Stomach smooth muscle (tissue), 2 donors: Measurements from ENCODE around the gene KBTBD8.

ENCODE experiments used
- H3K27ac ChIP-seq: one replicate; pipeline ENCODE4 v1.7.0; 2013; ENCODE audit warnings: mild to moderate bottlenecking, low read length, inconsistent platforms
- H3K27me3 ChIP-seq, 2 donors: one replicate each; pipeline ENCODE4 v1.7.0; 2013; ENCODE audit warnings: low read length in 2 of 2; ENCODE audit not compliant: insufficient read depth in 2 of 2, control insufficient read depth in 1 of 2
- H3K36me3 ChIP-seq, 2 donors: one replicate each; pipeline ENCODE4 v1.7.0; 2013; ENCODE audit warnings: low read length in 2 of 2; ENCODE audit not compliant: control insufficient read depth in 2 of 2, insufficient read depth in 2 of 2
- H3K4me1 ChIP-seq: one replicate; pipeline ENCODE4 v1.7.0; 2013; ENCODE audit warnings: low read length; ENCODE audit not compliant: control insufficient read depth, insufficient read depth
- H3K4me3 ChIP-seq, 2 donors: one replicate each; pipeline ENCODE4 v1.7.0; 2013; ENCODE audit warnings: low read length in 2 of 2
- H3K9ac ChIP-seq, 2 donors: one replicate each; pipeline ENCODE4 v1.7.0; 2013; ENCODE audit warnings: low read length in 2 of 2, mild to moderate bottlenecking in 1 of 2
- H3K9me3 ChIP-seq, 2 donors: one replicate each; pipeline ENCODE4 v1.7.0; 2013; ENCODE audit warnings: low read length in 2 of 2; ENCODE audit not compliant: control insufficient read depth in 2 of 2
- donor health status: healthy.
- donor health status: Pancreatic carcinoma.

The KBTBD8 gene

DNA sequence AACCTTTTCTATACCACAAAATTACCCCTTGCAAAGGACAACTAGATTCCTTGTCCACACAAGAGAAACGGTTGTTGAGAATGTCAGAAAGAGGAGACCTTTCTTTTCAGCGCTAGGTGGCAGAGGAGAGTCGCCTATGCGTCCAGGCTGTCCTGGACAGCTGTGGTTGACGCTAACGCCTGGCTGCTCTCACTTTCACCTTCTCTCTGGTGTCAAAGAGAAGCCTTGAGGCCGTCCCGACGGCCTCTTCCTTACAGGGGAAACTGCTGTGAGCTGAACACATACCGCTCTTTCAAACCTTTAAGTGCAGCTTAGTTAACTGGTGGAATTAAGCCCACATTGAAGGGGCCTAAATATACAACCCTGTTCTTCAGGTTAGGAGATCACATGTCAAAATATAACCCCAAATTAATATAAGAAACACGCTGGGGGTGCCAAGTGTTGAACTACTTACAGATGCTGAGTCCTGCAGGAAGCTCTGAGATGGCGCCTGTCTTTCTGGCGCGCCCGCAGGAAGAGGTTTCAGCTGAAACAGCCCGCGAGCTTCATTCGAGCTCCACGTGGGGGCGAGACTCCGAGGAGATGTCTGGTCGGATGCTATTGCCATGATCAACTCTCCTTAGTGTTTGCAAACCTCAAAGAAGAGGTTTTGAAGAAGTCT is 26.1 kb upstream of the KBTBD8 start:
- peak overlapping the region; percentile 14 to 60 for H3K9ac ChIP-seq
- no peaks in the 10 kb centered on the region for H3K9me3 ChIP-seq
- H3K27me3 ChIP-seq, result no peaks in the 10 kb centered on the region
- peak overlapping the region; percentile 59 to 64 for H3K4me3 ChIP-seq
- H3K36me3 ChIP-seq, result no peaks in the 10 kb centered on the region
- H3K4me1 ChIP-seq, result peaks cover 4% of the 10 kb centered on the region
- no peak overlapping the region for H3K27ac ChIP-seq

DNA sequence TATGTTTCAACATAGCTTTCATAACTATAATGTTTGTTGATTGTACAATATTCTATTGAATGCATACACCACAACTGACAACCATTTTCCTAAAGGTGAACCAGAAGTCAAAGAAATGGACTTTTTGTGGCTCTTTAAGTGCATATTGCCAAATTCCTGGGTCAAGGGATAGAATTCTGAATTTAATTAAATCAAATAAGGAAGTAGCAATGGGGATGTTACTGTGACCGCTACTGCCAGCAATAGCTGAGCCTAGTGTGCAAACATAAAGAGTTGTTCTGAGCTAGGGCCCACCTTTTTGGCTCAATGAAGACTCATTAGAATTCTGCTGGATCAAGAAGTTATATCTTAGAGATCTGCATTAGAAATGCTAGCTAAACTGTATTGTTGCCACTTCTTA is 17.3 kb upstream of the KBTBD8 start:
- Histone ChIP-seq H3K4me3 (no peak overlapping the region), H3K36me3 (no peaks in the 10 kb centered on the region), H3K9me3 (no peaks in the 10 kb centered on the region), H3K27me3 (no peaks in the 10 kb centered on the region), H3K4me1 (no peaks in the 10 kb centered on the region), H3K27ac (no peak overlapping the region), H3K9ac (no peak overlapping the region)

DNA sequence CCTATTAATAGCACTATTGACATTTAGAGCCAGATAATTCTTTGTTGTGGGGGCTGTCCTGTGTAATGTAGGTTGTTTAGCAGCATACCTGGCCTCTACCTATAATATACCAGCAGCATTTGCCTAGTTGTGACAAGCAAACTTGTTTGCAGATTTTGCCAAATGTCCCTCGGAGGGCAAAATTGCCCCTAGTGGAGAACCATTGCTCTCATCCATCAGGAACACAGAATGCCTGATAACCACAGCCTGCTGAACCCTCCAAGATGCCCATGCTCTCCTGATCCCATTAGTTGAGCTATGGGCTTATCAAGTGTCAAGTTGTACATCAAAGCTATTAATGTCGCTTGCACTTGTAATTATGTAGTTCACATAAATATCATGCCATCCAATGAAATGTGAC is 15.0 kb upstream of the KBTBD8 start:
- H3K36me3 ChIP-seq, result no peaks in the 10 kb centered on the region
- H3K27me3 ChIP-seq, result no peaks in the 10 kb centered on the region
- no peak overlapping the region for H3K4me3 ChIP-seq
- no peak overlapping the region for H3K9ac ChIP-seq
- no peak overlapping the region for H3K27ac ChIP-seq
- H3K4me1 ChIP-seq, result no peaks in the 10 kb centered on the region
- H3K9me3 ChIP-seq, result no peaks in the 10 kb centered on the region

DNA sequence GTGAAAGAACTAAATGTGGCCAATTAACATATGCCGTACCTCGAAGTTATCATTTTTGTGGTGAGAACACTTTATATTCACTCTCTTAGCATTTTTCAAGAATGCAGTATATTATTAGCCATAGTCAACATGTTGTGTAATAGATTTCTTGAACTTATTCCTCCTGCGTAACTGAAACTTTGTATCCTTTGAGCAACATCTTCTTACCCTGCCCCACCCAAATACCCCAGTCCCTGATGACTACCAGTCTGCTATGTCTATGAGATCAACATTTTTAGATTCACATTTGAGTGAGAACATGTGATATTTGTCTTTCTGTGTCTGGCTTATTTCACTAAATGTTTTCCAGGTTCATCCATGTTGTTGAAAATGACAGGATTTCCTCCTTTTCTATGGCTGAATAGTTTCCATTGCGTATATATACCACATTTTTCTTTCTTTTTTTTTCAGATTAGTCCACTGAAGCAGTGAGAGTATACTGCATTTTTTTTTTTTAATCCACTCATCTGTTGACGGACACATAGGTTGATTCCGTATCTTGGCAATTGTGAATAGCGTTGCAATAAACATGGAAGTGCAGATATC is 12.7 kb upstream of the KBTBD8 start:
- Histone ChIP-seq H3K27me3 (no peaks in the 10 kb centered on the region), H3K4me1 (no peaks in the 10 kb centered on the region), H3K9me3 (no peaks in the 10 kb centered on the region), H3K27ac (no peak overlapping the region), H3K36me3 (no peaks in the 10 kb centered on the region), H3K4me3 (no peak overlapping the region), H3K9ac (no peak overlapping the region)

DNA sequence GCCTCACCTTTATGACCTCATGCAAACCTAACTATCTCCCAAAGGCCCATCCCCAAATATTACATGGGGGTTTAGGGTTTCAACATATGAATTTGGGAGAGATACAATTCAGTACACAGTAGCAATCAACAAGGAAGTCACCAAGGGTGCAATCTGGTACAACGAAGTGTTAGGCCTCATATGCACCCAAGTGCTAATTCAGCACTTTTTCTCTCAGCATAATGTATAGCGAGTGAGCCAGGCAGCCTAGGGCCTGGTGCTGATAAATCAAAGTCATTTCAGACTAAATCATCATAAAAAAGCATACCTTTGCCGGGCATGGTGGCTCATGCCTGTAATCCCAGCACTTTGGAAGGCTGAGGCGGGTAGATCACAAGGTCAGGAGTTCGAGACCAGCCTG is 11.7 kb upstream of the KBTBD8 start:
- Histone ChIP-seq H3K36me3 (no peaks in the 10 kb centered on the region), H3K9ac (no peak overlapping the region), H3K4me1 (no peaks in the 10 kb centered on the region), H3K9me3 (no peaks in the 10 kb centered on the region), H3K4me3 (no peak overlapping the region), H3K27ac (no peak overlapping the region), H3K27me3 (no peaks in the 10 kb centered on the region)

DNA sequence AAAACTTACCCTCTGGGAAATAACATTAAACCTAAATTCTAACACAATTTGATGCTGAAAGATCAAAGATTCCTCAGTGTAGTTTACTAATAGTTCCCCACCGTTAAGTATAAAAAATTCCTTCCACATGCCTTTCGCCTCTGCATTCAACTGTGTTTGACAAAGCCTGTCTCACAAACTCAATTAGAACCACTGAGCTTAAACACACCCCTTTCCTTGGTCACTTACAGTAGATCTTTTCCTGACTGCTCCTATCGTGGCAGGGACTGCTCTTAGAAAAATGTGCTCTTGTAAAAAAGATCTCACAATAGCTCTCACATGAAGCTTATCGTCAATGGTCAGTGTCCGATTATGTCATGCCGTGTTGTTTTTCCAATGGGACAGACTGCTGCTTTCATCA is 8.9 kb upstream of the KBTBD8 start:
- H3K9ac ChIP-seq, result no peak overlapping the region
- no peaks in the 10 kb centered on the region for H3K36me3 ChIP-seq
- H3K4me3 ChIP-seq, result no peak overlapping the region
- H3K27ac ChIP-seq, result no peak overlapping the region
- H3K9me3 ChIP-seq, result no peaks in the 10 kb centered on the region
- no peaks in the 10 kb centered on the region for H3K4me1 ChIP-seq
- no peaks in the 10 kb centered on the region for H3K27me3 ChIP-seq

DNA sequence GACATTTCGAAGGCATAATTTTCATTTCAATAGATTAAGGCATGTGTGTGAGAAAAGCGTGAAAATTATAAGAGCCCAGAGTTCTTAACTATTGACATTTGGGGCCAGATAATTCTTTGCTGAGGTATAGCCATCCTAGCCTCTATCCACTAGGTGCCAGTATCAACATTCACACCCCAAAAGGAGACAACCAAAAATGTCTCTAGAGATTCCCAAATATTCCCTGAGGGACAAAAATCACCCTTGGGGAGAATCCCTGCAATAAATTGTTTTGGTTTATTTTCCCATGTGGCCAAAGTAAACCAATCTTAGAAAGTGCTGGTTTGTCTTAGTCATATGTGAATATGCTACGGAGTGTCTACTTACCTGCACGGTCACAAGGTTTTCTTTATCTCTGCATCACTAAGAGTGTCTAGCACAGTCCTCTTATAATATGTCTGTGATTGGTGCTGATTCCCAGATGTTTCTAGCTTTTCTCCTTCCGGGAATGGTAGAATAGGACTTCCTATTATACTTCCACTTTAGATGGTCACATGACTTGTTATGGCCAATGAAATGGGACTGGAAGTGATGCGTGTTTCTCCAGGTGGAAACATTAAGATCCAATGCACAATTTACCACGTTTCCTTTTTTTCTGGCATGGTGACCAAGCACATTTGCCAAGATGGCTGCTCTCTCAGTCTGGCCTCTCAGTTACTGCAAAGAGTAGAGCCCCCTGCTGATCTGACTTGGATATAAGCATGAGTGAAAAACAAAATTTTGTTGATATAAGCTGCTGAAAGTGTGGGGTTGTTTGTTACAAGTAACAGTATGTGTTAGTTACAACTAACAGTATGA is 8.0 kb upstream of the KBTBD8 start:
- Histone ChIP-seq H3K36me3 (no peaks in the 10 kb centered on the region), H3K9me3 (no peaks in the 10 kb centered on the region), H3K27me3 (no peaks in the 10 kb centered on the region), H3K4me1 (no peaks in the 10 kb centered on the region), H3K9ac (no peak overlapping the region), H3K4me3 (no peak overlapping the region), H3K27ac (no peak overlapping the region)

DNA sequence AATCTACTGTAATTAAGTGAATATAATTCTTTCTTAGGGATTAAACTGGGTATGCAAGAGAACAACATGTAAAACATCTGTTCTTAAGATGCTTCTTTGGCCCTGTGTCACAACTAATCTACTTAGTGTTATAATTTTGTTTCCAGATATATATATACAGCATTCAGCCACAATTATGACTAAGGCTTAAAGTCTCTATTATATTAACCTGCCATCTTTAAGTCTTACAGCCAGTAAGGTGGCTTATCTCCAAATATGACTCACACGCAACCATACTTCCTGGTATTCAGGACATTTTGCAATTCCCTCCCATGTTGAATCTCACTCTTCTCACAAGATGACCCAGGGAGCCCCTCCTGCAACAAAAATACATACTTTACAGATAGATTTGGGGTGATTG is 6.6 kb upstream of the KBTBD8 start:
- Histone ChIP-seq H3K9ac (no peak overlapping the region), H3K36me3 (no peaks in the 10 kb centered on the region), H3K4me3 (no peak overlapping the region), H3K9me3 (no peaks in the 10 kb centered on the region), H3K4me1 (no peaks in the 10 kb centered on the region), H3K27ac (no peak overlapping the region), H3K27me3 (no peaks in the 10 kb centered on the region)

DNA sequence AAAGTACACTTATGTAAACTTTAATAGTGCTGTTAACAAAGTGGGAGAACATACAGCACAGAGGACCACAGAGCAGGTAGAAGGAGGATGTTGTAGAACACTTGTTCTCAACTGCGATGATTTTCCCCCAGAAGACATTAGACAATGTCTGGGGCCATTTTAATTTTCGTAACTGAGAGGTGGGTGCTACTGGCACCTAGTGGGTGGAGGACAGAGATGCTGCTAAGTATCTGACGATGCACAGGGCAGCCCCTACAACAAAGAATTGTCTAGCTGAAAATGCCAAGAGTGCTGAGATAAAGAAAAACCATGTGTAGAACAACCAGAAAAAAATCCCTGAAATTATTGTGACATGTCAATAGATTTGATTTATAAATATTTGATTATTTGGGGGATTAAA is 5.0 kb upstream of the KBTBD8 start:
- Histone ChIP-seq H3K27me3 (no peaks in the 10 kb centered on the region), H3K4me3 (no peak overlapping the region), H3K9ac (no peak overlapping the region), H3K4me1 (peaks cover 4% of the 10 kb centered on the region), H3K27ac (no peak overlapping the region), H3K9me3 (no peaks in the 10 kb centered on the region), H3K36me3 (no peaks in the 10 kb centered on the region)

DNA sequence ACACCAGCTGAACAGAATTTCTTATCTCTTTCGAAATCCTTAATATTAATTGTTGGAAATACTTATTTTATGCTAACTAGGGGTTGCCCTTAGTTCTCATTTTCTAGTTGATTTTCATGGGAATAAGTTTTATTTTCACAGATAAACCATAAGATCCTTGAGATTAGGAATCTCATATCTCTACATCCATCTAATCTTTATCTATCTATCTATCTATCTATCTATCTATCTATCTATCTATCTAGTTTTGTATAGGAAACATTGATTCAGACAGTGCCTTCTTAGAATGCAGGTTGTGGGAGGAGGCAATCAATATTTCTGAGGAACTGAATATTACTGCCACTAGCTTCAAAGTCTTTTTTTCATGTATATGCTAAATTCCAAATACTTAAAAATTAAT is 3.5 kb upstream of the KBTBD8 start:
- Histone ChIP-seq H3K27ac (no peak overlapping the region), H3K9ac (no peak overlapping the region), H3K4me3 (no peak overlapping the region), H3K27me3 (no peaks in the 10 kb centered on the region), H3K4me1 (peaks cover 9% of the 10 kb centered on the region), H3K36me3 (no peaks in the 10 kb centered on the region), H3K9me3 (no peaks in the 10 kb centered on the region)

DNA sequence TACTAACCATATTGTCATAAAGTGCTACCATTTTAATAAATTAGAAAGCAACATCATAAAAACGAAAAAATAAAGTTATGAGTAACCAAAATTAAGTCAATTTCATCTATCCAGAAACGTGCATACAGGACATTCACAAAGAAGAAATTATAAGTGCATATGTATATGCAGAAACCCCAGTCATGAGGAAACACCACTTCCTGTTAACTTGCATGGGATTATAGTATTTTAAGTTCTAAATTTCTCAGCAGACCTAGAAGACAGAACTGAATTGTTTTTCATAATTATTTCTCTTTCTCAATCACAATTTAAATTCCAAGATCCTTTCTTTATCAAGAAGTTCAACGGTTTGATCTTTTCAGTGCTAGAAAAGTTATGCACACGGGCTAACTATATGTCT is 1.4 kb upstream of the KBTBD8 start:
- H3K27ac ChIP-seq, result no peak overlapping the region
- H3K4me3 ChIP-seq, result no peak overlapping the region
- no peaks in the 10 kb centered on the region for H3K36me3 ChIP-seq
- H3K4me1 ChIP-seq, result peaks cover 12% of the 10 kb centered on the region
- no peak overlapping the region for H3K9ac ChIP-seq
- H3K9me3 ChIP-seq, result no peaks in the 10 kb centered on the region
- H3K27me3 ChIP-seq, result no peaks in the 10 kb centered on the region
